Gastroesophageal sphincter (tissue), 3 donors: ENCODE measurements around the gene SLC44A1.

ENCODE experiments used
- EP300 ChIP-seq: sonication (generic); formaldehyde crosslinking; IDR thresholded peaks from one replicate; pipeline ENCODE4 v1.6.1; 2017; ENCODE audit warnings: antibody characterized with exemption, mild to moderate bottlenecking
- POLR2A ChIP-seq, 2 donors: fragments of 450-650 bp; IDR thresholded peaks; one replicate each; pipeline ENCODE4 v1.6.1; 2017; ENCODE audit warnings: antibody characterized with exemption in 2 of 2, mild to moderate bottlenecking in 2 of 2, moderate library complexity in 1 of 2
- TF ChIP-seq, protein P1 (sequence below), 4 experiments: fragments of 200-600 bp in 2 of 4; fragments of 450-650 bp in 2 of 4; sonication (generic) in 1 of 4; IDR thresholded peaks; one replicate each; pipeline ENCODE4 v1.5.1; 2017 to 2019; ENCODE audit warnings: antibody characterized with exemption in 4 of 4, mild to moderate bottlenecking in 2 of 4, moderate library complexity in 2 of 4

DNA sequence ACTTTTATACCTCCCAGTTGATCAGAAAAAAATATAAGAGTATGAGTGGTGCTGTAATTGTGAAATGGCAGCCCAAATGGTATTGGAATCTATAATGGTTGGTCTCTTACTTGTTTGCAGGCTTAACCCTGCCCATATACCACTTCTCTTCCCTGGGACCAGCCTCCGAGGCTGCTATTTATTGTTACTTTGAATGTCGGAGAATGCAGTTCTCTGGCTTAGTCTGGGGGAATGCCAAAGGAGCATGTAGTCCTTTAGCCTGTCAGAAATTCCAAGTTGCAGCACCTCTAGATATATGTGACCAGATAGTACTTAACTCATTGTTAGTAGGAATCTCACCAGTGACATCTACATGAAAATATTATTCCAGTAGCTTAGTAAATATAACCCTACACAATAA is 47.5 kb downstream of the SLC44A1 start:
- TF ChIP-seq, protein P1, sequence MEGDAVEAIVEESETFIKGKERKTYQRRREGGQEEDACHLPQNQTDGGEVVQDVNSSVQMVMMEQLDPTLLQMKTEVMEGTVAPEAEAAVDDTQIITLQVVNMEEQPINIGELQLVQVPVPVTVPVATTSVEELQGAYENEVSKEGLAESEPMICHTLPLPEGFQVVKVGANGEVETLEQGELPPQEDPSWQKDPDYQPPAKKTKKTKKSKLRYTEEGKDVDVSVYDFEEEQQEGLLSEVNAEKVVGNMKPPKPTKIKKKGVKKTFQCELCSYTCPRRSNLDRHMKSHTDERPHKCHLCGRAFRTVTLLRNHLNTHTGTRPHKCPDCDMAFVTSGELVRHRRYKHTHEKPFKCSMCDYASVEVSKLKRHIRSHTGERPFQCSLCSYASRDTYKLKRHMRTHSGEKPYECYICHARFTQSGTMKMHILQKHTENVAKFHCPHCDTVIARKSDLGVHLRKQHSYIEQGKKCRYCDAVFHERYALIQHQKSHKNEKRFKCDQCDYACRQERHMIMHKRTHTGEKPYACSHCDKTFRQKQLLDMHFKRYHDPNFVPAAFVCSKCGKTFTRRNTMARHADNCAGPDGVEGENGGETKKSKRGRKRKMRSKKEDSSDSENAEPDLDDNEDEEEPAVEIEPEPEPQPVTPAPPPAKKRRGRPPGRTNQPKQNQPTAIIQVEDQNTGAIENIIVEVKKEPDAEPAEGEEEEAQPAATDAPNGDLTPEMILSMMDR (IDR thresholded peaks at IDR 0.05) = no peak
- TF ChIP-seq EP300 (no peak), POLR2A (IDR thresholded peaks at IDR 0.05) (no peak)
